ENCODE data around the gene CXCL3.

CXCL3 gene

GRCh38 chr4:74014332-74014731 lies 24.2 kb downstream of the CXCL3 start:
- DNase-seq (ENCODE audit: low read depth in 2 of 2): no peak

- DNase-seq (ENCODE audit: low read depth in 2 of 2): no peak
These were observed 25.2 kb downstream of the CXCL3 start for GRCh38 chr4:74013264-74013663.

GRCh38 chr4:74012130-74012529 lies 26.4 kb downstream of the CXCL3 start:
- no peak for DNase-seq (ENCODE audit: low read depth in 2 of 2)

GRCh38 chr4:74009307-74009706 lies 29.2 kb downstream of the CXCL3 start:
- no peak for DNase-seq (ENCODE audit: low read depth in 2 of 2)

GRCh38 chr4:74006009-74006476 lies 32.4 kb downstream of the CXCL3 start:
- DNase-seq (ENCODE audit: low read depth in 2 of 2): no peak

GRCh38 chr4:74005528-74005927 lies 33.0 kb downstream of the CXCL3 start:
- no peak for DNase-seq (ENCODE audit: low read depth in 2 of 2)

GRCh38 chr4:74004668-74005067 lies 33.8 kb downstream of the CXCL3 start:
- DNase-seq (ENCODE audit: low read depth in 2 of 2): no peak

GRCh38 chr4:74000301-74000700 lies 38.2 kb downstream of the CXCL3 start:
- no peak for DNase-seq (ENCODE audit: low read depth in 2 of 2)

- no peak for DNase-seq (ENCODE audit: low read depth in 2 of 2)
These were observed 40.2 kb downstream of the CXCL3 start, which contains the start of gene CXCL5 for GRCh38 chr4:73998040-73999011. CXCL5 (minus strand) TSS chr4:73998677; CDS start chr4:73998581, 96 bp downstream.

GRCh38 chr4:73992050-73992449 lies 46.4 kb downstream of the CXCL3 start:
- no peak for DNase-seq (ENCODE audit: low read depth in 2 of 2)

GRCh38 chr4:73991742-73992000 lies 46.8 kb downstream of the CXCL3 start:
- no peak for DNase-seq (ENCODE audit: low read depth in 2 of 2)

GRCh38 chr4:73990988-73991741 lies 47.3 kb downstream of the CXCL3 start:
- DNase-seq (ENCODE audit: low read depth in 2 of 2): no peak

- DNase-seq (ENCODE audit: low read depth in 2 of 2): no peak
These were observed 48.6 kb downstream of the CXCL3 start for GRCh38 chr4:73989928-73990327.

- DNase-seq (ENCODE audit: low read depth in 2 of 2): no peak
These were observed 49.5 kb downstream of the CXCL3 start for GRCh38 chr4:73989031-73989430.

GRCh38 chr4:73988061-73988460 lies 50.4 kb downstream of the CXCL3 start, which contains the start of gene PPBP:
PPBP (minus strand) TSS chr4:73988190; CDS start chr4:73988103, 87 bp downstream.
- no peak for DNase-seq (ENCODE audit: low read depth in 2 of 2)
